Transverse colon (tissue), 4 donors: Measurements from ENCODE around the gene ALDH18A1. TPM values are rescaled to one million over a fixed set of nuclear protein-coding genes. Genes with fewer than 3 reads are reported as not detected.

Source experiments
- DNase-seq: peaks from one replicate; pipeline ENCODE4 v3.0.0-alpha.2; 2019
- H3K27ac ChIP-seq, 4 donors: fragments of 200-600 bp; sonication (generic); 2 replicates each; pipeline ENCODE4 v1.5.1; 2016 to 2018; ENCODE audit warnings: inconsistent platforms in 4 of 4
- H3K27me3 ChIP-seq: fragments of 200-600 bp; sonication (generic); 2 replicates; pipeline ENCODE4 v1.5.1; 2017; ENCODE audit warnings: inconsistent platforms
- H3K36me3 ChIP-seq, 4 donors: fragments of 200-600 bp; sonication (generic); 2 replicates each; pipeline ENCODE4 v1.5.1; 2017 to 2019; ENCODE audit warnings: inconsistent platforms in 4 of 4
- H3K4me1 ChIP-seq, 4 donors: fragments of 200-600 bp; sonication (generic); 2 replicates each; pipeline ENCODE4 v1.5.1; 2017 to 2020; ENCODE audit warnings: inconsistent platforms in 4 of 4
- H3K4me3 ChIP-seq, 4 donors: fragments of 200-600 bp; sonication (generic); 1 replicate in 1 of 4; 2 replicates in 3 of 4; pipeline versions ENCODE4 v1.5.1 to v1.6.1; 2017 to 2019; ENCODE audit warnings: inconsistent platforms in 4 of 4
- H3K9me3 ChIP-seq, 2 donors: fragments of 200-600 bp; sonication (generic); 2 replicates each; pipeline ENCODE4 v1.5.1; 2017 to 2019; ENCODE audit warnings: inconsistent platforms in 2 of 2
- CTCF ChIP-seq, 5 experiments: fragments of 200-600 bp in 3 of 5; fragments of 450-650 bp in 2 of 5; sonication (generic) in 3 of 5; IDR thresholded peaks; 1 replicate in 2 of 5; 2 replicates in 3 of 5; pipeline ENCODE4 v1.5.1; 2016 to 2017; ENCODE audit warnings: antibody characterized with exemption in 5 of 5, inconsistent platforms in 3 of 5, mild to moderate bottlenecking in 2 of 5, moderate library complexity in 1 of 5
- EP300 ChIP-seq: sonication (generic); formaldehyde crosslinking; IDR thresholded peaks from one replicate; pipeline ENCODE4 v1.6.1; 2017; ENCODE audit warnings: antibody characterized with exemption, low read depth
- POLR2A ChIP-seq: fragments of 450-650 bp; IDR thresholded peaks from one replicate; pipeline ENCODE4 v1.6.1; 2016; ENCODE audit warnings: antibody characterized with exemption, mild to moderate bottlenecking, moderate library complexity
- POLR2AphosphoS5 ChIP-seq, 3 donors: sonication (generic); formaldehyde crosslinking; IDR thresholded peaks; one replicate each; pipeline ENCODE4 v1.6.1; 2016; ENCODE audit warnings: antibody characterized with exemption in 3 of 3
- WGBS, 2 donors: methylation state at CpG; one replicate each; pipeline ENCODE4 v1.1.5; 2018; ENCODE audit warnings: low coverage in 1 of 2; 5-methylcytosine and 5-hydroxymethylcytosine counted together
- in situ Hi-C, 4 donors: fragments of 200-750 bp; cut with MboI; loops; one replicate each; pipeline versions ENCODE4 v1.15.0 to v1.15.1; 2017; ENCODE audit warnings: low sequenced_read_pairs in 3 of 4, low pct_ligation_motif_present in 1 of 4, low pct_unique_long_range_greater_than_20kb in 1 of 4
- intact Hi-C: fragments of 100-400 bp; cut with DNase I; formaldehyde crosslinking; loops from one replicate; pipeline ENCODE4 v1.15.1; 2023; ENCODE audit warnings: low total_unique reads
- total RNA-seq, 4 donors: library from RNA; depleted of rRNA; stranded (reverse); fragments of >200 nt; gene quantifications; one replicate each; pipeline ENCODE4 v1.1.0, GENCODE V29; 2016

ALDH18A1 gene
- total RNA-seq, 4 donors from 2014 or later = 98.7 to 130 (median 116) TPM

DNA sequence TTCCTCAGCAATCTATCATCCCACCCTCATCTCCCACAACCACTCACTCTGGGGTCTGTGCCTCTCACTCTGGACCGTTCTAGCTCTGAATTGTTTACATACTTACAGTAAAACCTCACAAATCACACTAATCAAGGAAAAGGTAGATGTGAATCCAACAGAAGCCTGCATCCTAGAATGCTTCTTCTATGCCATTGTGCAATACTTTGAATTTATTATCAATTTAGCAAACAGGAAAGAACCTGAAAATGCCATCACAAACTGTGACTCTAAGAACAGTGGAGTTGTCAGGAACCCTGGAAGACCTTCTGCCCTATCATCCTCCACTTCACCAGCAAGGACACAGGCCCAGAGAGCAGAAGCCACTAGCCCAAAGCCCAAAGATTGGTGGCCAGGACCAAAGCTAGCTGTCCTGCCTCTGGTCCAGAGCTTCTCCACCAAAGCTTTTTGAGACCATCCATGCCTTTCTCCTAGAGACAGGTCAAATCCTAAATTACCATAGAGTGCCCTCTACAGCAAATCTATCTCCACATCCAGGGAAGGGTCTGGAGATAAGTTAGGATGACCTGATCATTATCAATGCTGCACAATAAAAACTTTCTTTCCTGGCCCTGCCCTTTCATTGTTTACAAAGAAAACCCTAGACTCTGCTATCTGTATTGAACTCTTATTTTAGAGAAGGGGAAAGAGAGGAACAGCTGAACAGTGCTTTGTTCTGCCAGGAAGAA lies 97.8 kb downstream of the ALDH18A1 start:
- intact Hi-C loops (no loop called here), in situ Hi-C loops (no loop called here)
- Histone ChIP-seq H3K9me3 (no peaks in the 10 kb centered on the region), H3K36me3 (no peaks in the 10 kb centered on the region), H3K27ac (peak overlapping the region; percentile 90 to 95 (median 92)), H3K27me3 (no peaks in the 10 kb centered on the region), H3K4me1 (peaks cover 0 to 35% (median 28%) of the 10 kb centered on the region in 4 donors), H3K4me3 (peak overlapping the region; percentile 61 to 89 (median 72))
- WGBS, 2 donors = 20 to 21% methylated on average over 1 of the region's 1 CpG
- no peak for TF ChIP-seq POLR2A
- no peak for TF ChIP-seq EP300
- TF ChIP-seq POLR2AphosphoS5 (IDR thresholded peaks at IDR 0.05) = no peak
- no peak for TF ChIP-seq CTCF (IDR thresholded peaks at IDR 0.05)
- DNase-seq = no peak

DNA sequence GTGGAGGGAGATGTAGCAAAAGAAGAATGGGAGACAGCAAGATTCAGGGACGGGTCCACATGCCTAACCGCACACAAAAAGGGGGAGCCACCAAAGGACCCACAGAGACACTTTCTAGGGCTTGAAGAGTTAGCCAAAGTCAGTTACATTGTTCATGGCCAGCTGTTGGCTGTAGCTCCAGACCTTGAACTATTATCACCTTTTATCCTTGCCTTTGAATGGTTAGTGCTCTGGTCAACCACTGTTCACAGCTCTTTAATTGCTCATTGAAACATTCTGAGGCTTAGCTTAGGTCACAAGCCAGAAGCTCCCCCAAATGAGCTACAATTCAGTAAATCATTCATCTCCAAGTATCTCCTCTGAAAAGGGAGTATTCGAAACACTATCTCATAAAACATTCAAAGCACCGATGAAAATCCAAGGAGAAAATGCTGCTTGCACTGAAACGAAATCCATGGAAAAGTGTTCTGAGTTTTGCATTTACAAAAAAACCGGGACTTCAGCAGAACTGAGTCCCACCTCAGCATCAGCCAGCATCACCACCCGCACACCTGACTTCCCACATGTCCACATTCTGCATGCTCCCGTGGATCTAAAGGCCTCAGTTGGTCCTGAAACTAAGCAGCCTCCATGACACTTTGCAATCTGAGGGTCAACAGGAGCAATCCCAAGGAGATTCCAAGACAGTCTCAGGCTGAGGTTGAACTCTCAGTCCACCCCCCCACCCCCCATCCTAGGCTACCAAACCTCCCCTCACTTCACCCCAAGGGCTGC lies 99.3 kb downstream of the ALDH18A1 start:
- Histone ChIP-seq H3K27ac (peak overlapping the region; percentile 90 to 95 (median 92)), H3K27me3 (no peaks in the 10 kb centered on the region), H3K9me3 (no peaks in the 10 kb centered on the region), H3K4me1 (peaks cover 0 to 36% (median 27%) of the 10 kb centered on the region in 4 donors), H3K36me3 (no peaks in the 10 kb centered on the region), H3K4me3 (peak overlapping the region in 2 of 4 donors; percentile 76 to 89)
- TF ChIP-seq POLR2A = no peak
- no peak for TF ChIP-seq EP300
- TF ChIP-seq POLR2AphosphoS5 (IDR thresholded peaks at IDR 0.05) = peak in 1 of 3 donors; percentile 24
- TF ChIP-seq CTCF (IDR thresholded peaks at IDR 0.05) = no peak
- in situ Hi-C loops (no loop called here), intact Hi-C loops (no loop called here)
- DNase-seq = no peak
- WGBS, 2 donors = 44 to 70% methylated on average over 3 to 8 of the region's 8 CpGs

Other genes with a start within 250 kb of the ALDH18A1 start
- 100 to 1,000 TPM in 3 of 4 donors, 10 to 100 TPM in 1; 92.2 to 308 (median 150) TPM for gene SORBS1, start 95.3 kb downstream of the ALDH18A1 start, total RNA-seq
- 10 to 100 TPM; 11.2 to 25.5 (median 20.7) TPM for gene TCTN3, start 37.2 kb upstream of the ALDH18A1 start, total RNA-seq
- 10 to 100 TPM in 2 of 4 donors, 1 to 10 TPM in 2; 5.1 to 35.6 (median 11.0) TPM for gene ENTPD1, start 99.5 kb upstream of the ALDH18A1 start, total RNA-seq